Activated T-cell treated with anti-CD3 and anti-CD28 coated beads for 48 hours (primary cell): Measurements from ENCODE around the gene H19.

Experiments used
- DNase-seq: peaks from one replicate; pipeline ENCODE4 v3.0.0-alpha.2; 2020; ENCODE audit warnings: low read depth

H19 gene

GRCh38 chr11:1946812-1947484, 50.7 kb downstream of the H19 start, which contains the start of gene MRPL23:
MRPL23 (plus strand) TSS chr11:1947332; CDS start chr11:1947363, 31 bp downstream.
- peak; percentile 53 for DNase-seq
